HepG2 (cell line): ENCODE results near the gene IYD. TPM values are rescaled to one million over a fixed set of nuclear protein-coding genes. Genes with fewer than 3 reads are reported as not detected.
A peak's percentile ranks its signal among the peaks of the same experiment; 100 is the strongest.

Source experiments
- ATAC-seq: fragments of 200-7000 bp; cut with Tn5 transposase; 3 replicates; pipeline ENCODE4 v1.9.1; 2020; ENCODE audit warnings: mild to moderate bottlenecking, moderate library complexity
- BruUV-seq: library from RNA; stranded (reverse); fragments of 400-500 nt; replicated peaks from 2 replicates; lab custom pipeline; 2021; lab: Mats Ljungman, UMichigan
- CTCF ChIA-PET: fragments of 300-600 bp; formaldehyde crosslinking; extraction: SDS; loops from one replicate; lab custom pipeline; 2021; ENCODE audit warnings: low total read pairs, inconsistent platforms, low intra/inter-chr PET ratio; lab: Yijun Ruan, JAX
- POLR2A ChIA-PET: fragments of 350-600 bp; sonication (Branson Sonifier 250); formaldehyde crosslinking; loops from one replicate; lab custom pipeline; 2020; ENCODE audit warnings: antibody characterized with exemption, inconsistent platforms; lab: Yijun Ruan, JAX
- DNase-seq: peaks from one replicate; pipeline ENCODE4 v3.0.0-alpha.2; 2015; ENCODE audit warnings: low spot score
- FAIRE-seq: peaks from 3 replicates; lab custom pipeline; 2011; peaks lifted over from hg19 to GRCh38; lab: Jason Lieb, UNC
- H2AFZ ChIP-seq: one replicate; pipeline ENCODE4 v1.6.1; 2011; ENCODE audit warnings: low read length, inconsistent platforms
- H3K27ac ChIP-seq: fragments of 300-600 bp; 3 replicates; pipeline ENCODE4 v1.8.0; 2011; ENCODE audit warnings: mixed run types, mild to moderate bottlenecking, mixed read lengths, low read length, inconsistent platforms; ENCODE audit not compliant: insufficient read depth; ENCODE audit errors: extremely low read length
- H3K27me3 ChIP-seq, 2 experiments: fragments of 200-600 bp in 1 of 2; 2 replicates in 1 of 2; 3 replicates in 1 of 2; pipeline versions ENCODE4 v1.6.0 to v1.8.0; 2011; ENCODE audit warnings: low read length in 2 of 2, mild to moderate bottlenecking in 2 of 2, moderate library complexity in 2 of 2, inconsistent platforms in 1 of 2; ENCODE audit not compliant: insufficient read depth in 2 of 2, control insufficient read depth in 1 of 2
- H3K36me3 ChIP-seq, 2 experiments: fragments of 200-600 bp in 1 of 2; replicated peaks in 1 of 2; 2 replicates in 1 of 2; 3 replicates in 1 of 2; pipeline versions ENCODE4 v1.5.1 to v1.8.0; 2011; ENCODE audit warnings: low read length in 2 of 2, inconsistent platforms in 1 of 2; ENCODE audit not compliant: insufficient read depth in 2 of 2, control insufficient read depth in 1 of 2
- H3K4me1 ChIP-seq: 2 replicates; pipeline ENCODE4 v1.5.1; 2012; ENCODE audit warnings: low read length, inconsistent platforms; ENCODE audit not compliant: insufficient read depth
- H3K4me2 ChIP-seq: 2 replicates; pipeline ENCODE4 v1.6.0; 2011; ENCODE audit warnings: low read depth, low read length, inconsistent platforms
- H3K4me3 ChIP-seq, 3 experiments: fragments of 200-600 bp in 1 of 3; sonication (generic), shearing (Covaris generic) in 1 of 3; replicated peaks in 1 of 3; 2 replicates each; pipeline ENCODE4 v1.5.1; 2011 to 2016; ENCODE audit warnings: low read length in 3 of 3, inconsistent platforms in 2 of 3, low read depth in 2 of 3, mild to moderate bottlenecking in 2 of 3, control low read depth in 1 of 3, mixed read lengths in 1 of 3; ENCODE audit not compliant: insufficient read depth in 1 of 3
- H3K79me2 ChIP-seq: one replicate; pipeline ENCODE4 v1.6.1; 2011; ENCODE audit warnings: low read length, inconsistent platforms; ENCODE audit not compliant: insufficient read depth
- H3K9ac ChIP-seq: 2 replicates; pipeline ENCODE4 v1.6.0; 2011; ENCODE audit warnings: mild to moderate bottlenecking, low read depth, low read length, inconsistent platforms; ENCODE audit not compliant: insufficient read depth
- H3K9me3 ChIP-seq: 2 replicates; pipeline ENCODE4 v1.5.1; 2012; ENCODE audit warnings: mild to moderate bottlenecking, low read length
- H4K20me1 ChIP-seq: 2 replicates; pipeline ENCODE4 v1.6.0; 2011; ENCODE audit warnings: inconsistent platforms, mild to moderate bottlenecking, low read length, moderate library complexity; ENCODE audit not compliant: insufficient read depth
- ARNT ChIP-seq: fragments of 450-650 bp; IDR thresholded peaks from 2 replicates; pipeline ENCODE4 v1.6.1; 2017
- BCL6 ChIP-seq: IDR thresholded peaks from 2 replicates; pipeline ENCODE4 v1.6.1; 2016; ENCODE audit warnings: missing genetic modification reagents, missing compliant biosample characterization
- DR1 ChIP-seq: sonication (generic); formaldehyde crosslinking; IDR thresholded peaks from 2 replicates; pipeline ENCODE4 v1.8.0; 2021; ENCODE audit warnings: mild to moderate bottlenecking, missing genetic modification reagents, inconsistent platforms
- ELF3 ChIP-seq: IDR thresholded peaks from 2 replicates; pipeline ENCODE4 v1.6.1; 2016; ENCODE audit warnings: missing genetic modification reagents, missing compliant biosample characterization
- EP300 ChIP-seq, 3 experiments: sonication (generic) in 1 of 3; formaldehyde crosslinking in 1 of 3; IDR thresholded peaks; 2 replicates each; pipeline versions ENCODE4 v1.5.1 to v1.6.1; 2011 to 2020; ENCODE audit warnings: low read depth in 2 of 3, low read length in 2 of 3, borderline replicate concordance in 1 of 3, improper control_type of control experiment in 1 of 3, mild to moderate bottlenecking in 1 of 3, missing genetic modification reagents in 1 of 3, moderate library complexity in 1 of 3
- HMG20B ChIP-seq: conservative IDR thresholded peaks from 2 replicates; pipeline ENCODE4 v1.6.1; 2016; ENCODE audit warnings: missing genetic modification reagents, missing compliant biosample characterization
- HNF4A ChIP-seq: sonication (generic); formaldehyde crosslinking; IDR thresholded peaks from 2 replicates; pipeline ENCODE4 v1.4.0; 2020; ENCODE audit warnings: missing genetic modification reagents
- MAFF ChIP-seq: IDR thresholded peaks from 2 replicates; pipeline ENCODE4 v1.6.1; 2011; ENCODE audit warnings: low read depth, low read length, improper control_type of control experiment
- MAFK ChIP-seq, 2 experiments: IDR thresholded peaks in 1 of 2; conservative IDR thresholded peaks in 1 of 2; 2 replicates each; pipeline ENCODE4 v1.6.1; 2011; ENCODE audit warnings: improper control_type of control experiment in 2 of 2, low read length in 2 of 2
- MTF1 ChIP-seq: sonication (generic); formaldehyde crosslinking; IDR thresholded peaks from 2 replicates; pipeline ENCODE4 v1.5.0; 2020; ENCODE audit warnings: missing genetic modification reagents
- NAIF1 ChIP-seq: sonication (generic); formaldehyde crosslinking; IDR thresholded peaks from 2 replicates; pipeline ENCODE4 v1.5.0; 2020; ENCODE audit warnings: mild to moderate bottlenecking, missing genetic modification reagents, borderline replicate concordance
- NFE2L1 ChIP-seq: sonication (generic); formaldehyde crosslinking; IDR thresholded peaks from 2 replicates; pipeline ENCODE4 v1.4.0; 2020; ENCODE audit warnings: missing genetic modification reagents, mild to moderate bottlenecking, borderline replicate concordance
- NFE2L2 ChIP-seq: fragments of 150-350 bp; IDR thresholded peaks from 2 replicates; pipeline ENCODE4 v1.6.1; 2014; ENCODE audit warnings: low read length
- RARA ChIP-seq: IDR thresholded peaks from 2 replicates; pipeline ENCODE4 v1.6.1; 2016; ENCODE audit warnings: missing genetic modification reagents, missing compliant biosample characterization
- RFXANK ChIP-seq: IDR thresholded peaks from 2 replicates; pipeline ENCODE4 v1.6.1; 2016
- RXRB ChIP-seq: IDR thresholded peaks from 2 replicates; pipeline ENCODE4 v1.6.1; 2016; ENCODE audit warnings: borderline replicate concordance, missing genetic modification reagents, missing compliant biosample characterization
- SOX13 ChIP-seq, 3 experiments: fragments of 450-650 bp in 1 of 3; sonication (generic) in 1 of 3; formaldehyde crosslinking in 1 of 3; IDR thresholded peaks in 2 of 3; conservative IDR thresholded peaks in 1 of 3; 2 replicates each; pipeline versions ENCODE4 v1.5.0 to v1.6.1; 2016 to 2020; ENCODE audit warnings: antibody characterized with exemption in 1 of 3, mild to moderate bottlenecking in 1 of 3, missing compliant biosample characterization in 1 of 3, missing genetic modification reagents in 1 of 3, moderate library complexity in 1 of 3
- SOX5 ChIP-seq: IDR thresholded peaks from 2 replicates; pipeline ENCODE4 v1.6.1; 2016; ENCODE audit warnings: borderline replicate concordance
- TEAD3 ChIP-seq: optimal IDR thresholded peaks from 2 replicates; pipeline ENCODE3; 2016; ENCODE audit warnings: borderline replicate concordance
- ZNF264 ChIP-seq: sonication (generic); formaldehyde crosslinking; IDR thresholded peaks from 2 replicates; pipeline ENCODE4 v1.4.0; 2020; ENCODE audit warnings: missing genetic modification reagents
- WGBS: methylation state at CpG from one replicate; pipeline ENCODE4 v1.1.6; 2017; ENCODE audit warnings: low lambda C conversion rate; 5-methylcytosine and 5-hydroxymethylcytosine counted together
- in situ Hi-C: cut with HindIII; loops from 2 replicates; pipeline ENCODE4 v1.10.0; 2017; ENCODE audit warnings: low pct_unique_long_range_greater_than_20kb; ENCODE audit not compliant: extremely low pct_ligation_motif_present
- intact Hi-C: fragments of 100-400 bp; cut with micrococcal nuclease; formaldehyde crosslinking; loops from one replicate; pipeline ENCODE4 v1.10.0; 2022; ENCODE audit not compliant: unreplicated experiment
- polyA plus RNA-seq, 8 experiments: library from polyadenylated mRNA; depleted of rRNA in 3 of 8; stranded (reverse) in 7 of 8; unstranded in 1 of 8; fragments of >200 nt; fragmentation: Illumina TruSeq in 4 of 8; extraction: Trizol in 4 of 8; gene quantifications; 2 replicates each; pipeline versions ENCODE4 v1.2.1 to v1.2.3, GENCODE V29; 2011 to 2016; ENCODE audit warnings: low read depth in 4 of 8, missing spikeins in 1 of 8, mixed read lengths in 1 of 8; ENCODE audit not compliant: insufficient read depth in 1 of 8
- total RNA-seq, 5 experiments: library from RNA; depleted of rRNA; stranded (reverse); fragments of >200 nt; fragmentation: Illumina TruSeq; extraction: Trizol; gene quantifications; 2 replicates each; pipeline ENCODE4 v1.2.3, GENCODE V29; 2016; ENCODE audit warnings: low read depth in 1 of 5
- TF ChIP-seq, protein P1 (sequence below): sonication (generic); formaldehyde crosslinking; IDR thresholded peaks from 2 replicates; pipeline ENCODE4 v1.5.0; 2020; ENCODE audit warnings: missing genetic modification reagents
- TF ChIP-seq, protein P2 (sequence below): sonication (generic); formaldehyde crosslinking; IDR thresholded peaks from 2 replicates; pipeline ENCODE4 v1.8.1; 2022; ENCODE audit warnings: mild to moderate bottlenecking, missing genetic modification reagents
- TF ChIP-seq, protein P3 (sequence below): sonication (generic); formaldehyde crosslinking; IDR thresholded peaks from 2 replicates; pipeline ENCODE4 v1.8.1; 2023; ENCODE audit warnings: missing genetic modification reagents, mild to moderate bottlenecking, borderline replicate concordance

The IYD gene
- total and polyA plus RNA-seq, 2 of the 13 experiments (the other 11 are each of a cell fraction or from before 2014, with no cell fraction given), result 0.01 to 0.46 TPM

DNA sequence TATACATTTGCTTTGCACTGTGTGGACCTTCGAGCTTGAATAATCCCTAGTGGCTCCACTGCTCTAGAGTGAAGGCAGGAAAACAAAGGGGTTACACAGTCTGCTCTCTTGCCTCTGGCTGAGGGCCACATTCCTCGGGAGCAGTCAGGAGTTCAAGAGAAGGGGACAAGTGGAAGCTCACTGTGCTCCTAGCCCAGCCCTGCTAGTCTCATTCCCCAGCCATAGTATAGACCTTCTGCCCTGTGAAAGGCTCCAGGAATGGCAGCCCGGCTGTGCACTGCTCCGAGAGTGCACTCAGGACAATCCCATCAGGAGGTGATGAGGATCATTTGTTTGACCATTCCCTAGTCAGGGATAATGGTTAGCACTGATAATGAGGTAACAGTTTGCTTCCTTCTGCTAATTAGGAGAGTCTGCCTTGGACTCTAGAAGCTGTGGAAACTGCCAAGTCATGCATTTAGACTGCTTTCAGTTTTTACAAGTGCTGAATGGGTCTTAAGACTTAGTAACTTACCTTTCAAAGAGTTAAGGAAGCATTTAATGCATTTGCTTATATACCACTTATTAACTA lies 8.5 kb downstream of the IYD start:
- POLR2A ChIA-PET, result no interaction called here
- Histone ChIP-seq H3K27me3 (no peaks in the 10 kb centered on the region; a peak in 1 of 5 replicates), H3K4me1 (peaks cover 15% of the 10 kb centered on the region), H3K27ac (no peak overlapping the region), H2AFZ (no peak overlapping the region), H4K20me1 (no peaks in the 10 kb centered on the region), H3K4me2 (peak overlapping the region; percentile 55), H3K4me3 (no peak overlapping the region), H3K79me2 (no peaks in the 10 kb centered on the region), H3K36me3 (no peaks in the 10 kb centered on the region), H3K9ac (no peak overlapping the region), H3K9me3 (no peaks in the 10 kb centered on the region)
- CTCF ChIA-PET, result no interaction called here
- in situ Hi-C loops (no loop called here), intact Hi-C loops (loop anchor here (10.0 kb wide), 1 partner anchor 858 kb away; the partner anchor contains the start of gene AKAP12)
- TF ChIP-seq ELF3 (CRISPR knock-in tag) (no peak), HMG20B (CRISPR knock-in tag) (no peak), NAIF1 (CRISPR knock-in tag) (no peak), EP300 (IDR thresholded peaks at IDR 0.05; ENCODE audit: low read depth in 2 of 2, low read length in 2 of 2) (peak in 1 of 2 experiments; percentile 33; a peak in 1 of 4 replicates), EP300 (CRISPR knock-in tag; IDR thresholded peaks at IDR 0.05; ENCODE audit: borderline replicate concordance) (no peak), NFE2L2 (peak; percentile 78), NFE2L1 (CRISPR knock-in tag) (no peak), SOX5 (CRISPR knock-in tag) (0 out of 2 replicates have a peak, but pooled peaks have one; percentile 17), RXRB (CRISPR knock-in tag) (no peak), BCL6 (0 out of 2 replicates have a peak, but pooled peaks have one; percentile 21), ZNF264 (no peak), MTF1 (CRISPR knock-in tag) (no peak), HNF4A (CRISPR knock-in tag) (peak; percentile 31; the same call in 1 of the 2 replicates), ARNT (no peak), DR1 (no peak), MAFK (conservative IDR thresholded peaks at IDR 0.05 in 1 of 2, IDR thresholded peaks at IDR 0.05 in 1 of 2; ENCODE audit: low read length in 2 of 2) (peak; percentile 56 to 67), MAFF (peak; percentile 60; the same call in 1 of the 2 replicates), RARA (CRISPR knock-in tag) (peak; percentile 28; the same call in 1 of the 2 replicates), TEAD3 (CRISPR knock-in tag) (peak; percentile 59), SOX13 (IDR thresholded peaks at IDR 0.05) (no peak), SOX13 (CRISPR knock-in tag; conservative IDR thresholded peaks at IDR 0.05 in 1 of 2, IDR thresholded peaks at IDR 0.05 in 1 of 2) (0 out of 4 replicates have a peak, but pooled peaks of 1 of the 2 experiments have one; percentile 6), RFXANK (CRISPR knock-in tag) (no peak)
- TF ChIP-seq, protein P1, sequence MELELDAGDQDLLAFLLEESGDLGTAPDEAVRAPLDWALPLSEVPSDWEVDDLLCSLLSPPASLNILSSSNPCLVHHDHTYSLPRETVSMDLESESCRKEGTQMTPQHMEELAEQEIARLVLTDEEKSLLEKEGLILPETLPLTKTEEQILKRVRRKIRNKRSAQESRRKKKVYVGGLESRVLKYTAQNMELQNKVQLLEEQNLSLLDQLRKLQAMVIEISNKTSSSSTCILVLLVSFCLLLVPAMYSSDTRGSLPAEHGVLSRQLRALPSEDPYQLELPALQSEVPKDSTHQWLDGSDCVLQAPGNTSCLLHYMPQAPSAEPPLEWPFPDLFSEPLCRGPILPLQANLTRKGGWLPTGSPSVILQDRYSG (CRISPR knock-in tag), result no peak
- TF ChIP-seq, protein P2, sequence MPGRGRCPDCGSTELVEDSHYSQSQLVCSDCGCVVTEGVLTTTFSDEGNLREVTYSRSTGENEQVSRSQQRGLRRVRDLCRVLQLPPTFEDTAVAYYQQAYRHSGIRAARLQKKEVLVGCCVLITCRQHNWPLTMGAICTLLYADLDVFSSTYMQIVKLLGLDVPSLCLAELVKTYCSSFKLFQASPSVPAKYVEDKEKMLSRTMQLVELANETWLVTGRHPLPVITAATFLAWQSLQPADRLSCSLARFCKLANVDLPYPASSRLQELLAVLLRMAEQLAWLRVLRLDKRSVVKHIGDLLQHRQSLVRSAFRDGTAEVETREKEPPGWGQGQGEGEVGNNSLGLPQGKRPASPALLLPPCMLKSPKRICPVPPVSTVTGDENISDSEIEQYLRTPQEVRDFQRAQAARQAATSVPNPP (CRISPR knock-in tag), result no peak
- TF ChIP-seq, protein P3, sequence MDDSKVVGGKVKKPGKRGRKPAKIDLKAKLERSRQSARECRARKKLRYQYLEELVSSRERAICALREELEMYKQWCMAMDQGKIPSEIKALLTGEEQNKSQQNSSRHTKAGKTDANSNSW, result no peak
- FAIRE-seq, result peak; percentile 81
- ATAC-seq, result peak; percentile 99
- no TSS peak for BruUV-seq
- DNase-seq, result peak; percentile 81
- 0% methylated on average over 4 of the region's 4 CpGs for WGBS
